Measurements from ENCODE around the gene CCDC154.

CCDC154 gene

GRCh38 chr16:1420111-1420539 lies 24.2 kb downstream of the CCDC154 start:
- TF ChIP-seq FOXP2 (optimal IDR thresholded peaks at IDR 0.05; ENCODE audit: borderline replicate concordance, extremely low read depth, extremely low read length, insufficient read depth), result no peak

GRCh38 chr16:1416521-1416941 lies 27.8 kb downstream of the CCDC154 start:
- no peak for TF ChIP-seq POLR2AphosphoS5 (IDR thresholded peaks at IDR 0.05; ENCODE audit: low read depth, low read length)
- TF ChIP-seq TAF1 (IDR thresholded peaks at IDR 0.05; ENCODE audit: borderline replicate concordance, insufficient read depth, low read length), result no peak
- TF ChIP-seq SIN3A (IDR thresholded peaks at IDR 0.05; ENCODE audit: borderline replicate concordance, insufficient read depth, low read length), result no peak
- TF ChIP-seq REST (IDR thresholded peaks at IDR 0.05; ENCODE audit: insufficient read depth in 1 of 2, low read depth in 2 of 2, low read length in 2 of 2), result no peak
- no peak for TF ChIP-seq FOXP2 (optimal IDR thresholded peaks at IDR 0.05; ENCODE audit: borderline replicate concordance, extremely low read depth, extremely low read length, insufficient read depth)

DNA sequence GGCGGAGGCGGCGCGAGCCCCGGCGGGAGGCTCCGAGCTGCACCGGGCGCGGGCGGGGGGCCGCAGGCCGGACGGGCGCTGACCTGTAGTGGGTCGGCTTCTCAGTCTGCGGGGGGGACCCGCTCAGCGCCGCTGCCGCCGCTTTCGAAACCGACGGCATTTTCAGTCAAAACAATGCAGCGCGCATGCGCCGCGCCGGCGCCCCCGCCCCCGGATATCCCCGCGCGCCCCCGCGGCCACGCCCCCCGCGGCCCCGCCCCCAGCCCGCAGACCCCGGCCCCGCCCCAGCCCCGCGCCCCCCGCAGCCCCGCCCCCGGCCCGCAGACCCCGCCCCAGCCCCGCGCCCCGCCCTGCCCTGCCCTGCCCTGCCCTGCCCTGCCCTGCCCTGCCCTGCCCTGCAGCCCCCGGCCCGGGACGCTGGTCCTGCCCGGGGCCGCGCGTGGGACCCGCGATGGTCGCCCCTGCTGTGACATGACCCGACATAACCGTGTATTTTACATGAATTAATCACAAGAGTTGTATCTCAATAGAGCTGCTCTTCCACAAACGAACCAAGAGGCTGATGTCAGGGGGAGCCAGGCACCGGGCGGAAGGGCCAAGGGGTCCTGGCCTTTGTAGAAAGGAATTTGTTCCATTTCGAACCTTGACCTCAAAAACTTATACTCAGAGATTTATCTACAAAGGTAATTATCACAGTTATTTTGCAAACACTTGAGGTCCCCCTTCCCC lies 29.7 kb downstream of the CCDC154 start, which contains the start of gene UNKL:
Gene UNKL (minus strand): TSS at position 173 of the 729 bp plus-strand sequence. CDS start 13 bp downstream, at position 160.
- TF ChIP-seq POLR2AphosphoS5 (IDR thresholded peaks at IDR 0.05; ENCODE audit: low read depth, low read length) (no peak), REST (IDR thresholded peaks at IDR 0.05; ENCODE audit: insufficient read depth in 1 of 2, low read depth in 2 of 2, low read length in 2 of 2) (no peak), TAF1 (IDR thresholded peaks at IDR 0.05; ENCODE audit: borderline replicate concordance, insufficient read depth, low read length) (no peak), FOXP2 (optimal IDR thresholded peaks at IDR 0.05; ENCODE audit: borderline replicate concordance, extremely low read depth, extremely low read length, insufficient read depth) (no peak), SIN3A (IDR thresholded peaks at IDR 0.05; ENCODE audit: borderline replicate concordance, insufficient read depth, low read length) (no peak)

DNA sequence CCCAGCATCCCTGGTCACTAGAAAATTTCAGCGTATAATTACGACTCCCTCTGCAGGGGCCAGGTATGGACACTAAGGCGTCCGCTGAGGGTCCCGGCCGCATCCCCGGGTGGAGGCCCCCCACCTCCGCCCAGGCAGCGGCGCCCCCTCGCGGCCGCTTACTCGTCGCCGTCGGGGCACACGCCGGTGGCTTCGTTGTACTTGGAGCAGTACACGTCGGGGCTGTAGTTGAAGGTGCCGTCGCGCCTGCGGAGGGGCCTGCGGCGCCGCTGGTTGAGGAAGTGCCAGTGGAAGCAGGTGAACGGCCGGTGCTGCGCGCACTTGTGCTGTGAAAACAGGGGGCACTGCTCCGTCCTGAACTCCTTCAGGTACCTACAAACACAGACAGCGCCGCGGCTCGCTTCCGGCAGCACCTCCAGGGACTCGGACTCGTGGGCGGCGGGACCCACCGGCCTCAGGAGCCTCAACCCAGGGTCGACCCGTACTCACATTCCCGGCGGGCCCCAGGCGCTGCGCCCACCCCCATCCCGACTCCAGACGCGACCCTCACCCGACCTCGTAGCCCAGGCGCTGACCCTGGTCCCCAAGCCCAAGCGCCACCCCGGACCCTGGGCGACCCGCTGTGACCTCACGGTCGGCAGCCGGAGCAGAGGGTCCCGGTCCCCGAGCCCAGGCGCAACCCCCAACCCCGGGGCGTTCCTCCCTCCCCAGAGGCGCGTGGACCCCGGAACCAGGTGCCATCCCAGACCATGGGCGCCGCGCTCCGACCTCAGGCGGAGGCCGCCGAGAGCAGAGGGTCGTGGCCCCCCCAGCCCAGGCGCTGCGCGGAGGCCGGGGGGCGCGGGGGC lies 30.4 kb downstream of the CCDC154 start:
- TF ChIP-seq TAF1 (IDR thresholded peaks at IDR 0.05; ENCODE audit: borderline replicate concordance, insufficient read depth, low read length), result no peak
- TF ChIP-seq FOXP2 (optimal IDR thresholded peaks at IDR 0.05; ENCODE audit: borderline replicate concordance, extremely low read depth, extremely low read length, insufficient read depth), result no peak
- TF ChIP-seq REST (IDR thresholded peaks at IDR 0.05; ENCODE audit: insufficient read depth in 1 of 2, low read depth in 2 of 2, low read length in 2 of 2), result no peak
- TF ChIP-seq POLR2AphosphoS5 (IDR thresholded peaks at IDR 0.05; ENCODE audit: low read depth, low read length), result no peak
- TF ChIP-seq SIN3A (IDR thresholded peaks at IDR 0.05; ENCODE audit: borderline replicate concordance, insufficient read depth, low read length), result no peak

- TF ChIP-seq FOXP2 (optimal IDR thresholded peaks at IDR 0.05; ENCODE audit: borderline replicate concordance, extremely low read depth, extremely low read length, insufficient read depth) (no peak), SIN3A (IDR thresholded peaks at IDR 0.05; ENCODE audit: borderline replicate concordance, insufficient read depth, low read length) (no peak), REST (IDR thresholded peaks at IDR 0.05; ENCODE audit: insufficient read depth in 1 of 2, low read depth in 2 of 2, low read length in 2 of 2) (no peak), TAF1 (IDR thresholded peaks at IDR 0.05; ENCODE audit: borderline replicate concordance, insufficient read depth, low read length) (no peak)
Observed at GRCh38 chr16:1412847-1413246, 31.5 kb downstream of the CCDC154 start.

Measured in PFSK-1 (cell line).